GM23338 (cell line): ENCODE results near the gene PDF. TPM values are rescaled to one million over a fixed set of nuclear protein-coding genes. Genes with fewer than 3 reads are reported as not detected.

Experiments
- ATAC-seq: fragments of 200-7000 bp; cut with Tn5 transposase; 3 replicates; pipeline ENCODE4 v1.9.1; 2020
- DNase-seq: peaks from one replicate; pipeline ENCODE4 v3.0.0-alpha.2; 2015; ENCODE audit warnings: low spot score
- H2AFZ ChIP-seq: fragments of 200-600 bp; sonication (generic); 2 replicates; pipeline ENCODE4 v1.8.0; 2016; ENCODE audit warnings: antibody characterized with exemption, mild to moderate bottlenecking, moderate library complexity
- H3F3A ChIP-seq: fragments of 200-600 bp; sonication (generic); replicated peaks from 2 replicates; pipeline ENCODE4 v1.8.0; 2017; ENCODE audit warnings: antibody characterized with exemption, mixed run types, low read depth
- H3K27ac ChIP-seq: fragments of 200-600 bp; sonication (generic); 2 replicates; pipeline ENCODE4 v1.6.1; 2016; ENCODE audit warnings: low read depth
- H3K27me3 ChIP-seq: fragments of 200-600 bp; sonication (generic); 2 replicates; pipeline ENCODE4 v1.8.0; 2016; ENCODE audit warnings: mild to moderate bottlenecking, mixed run types, moderate library complexity; ENCODE audit not compliant: insufficient read depth
- H3K36me3 ChIP-seq: fragments of 200-600 bp; sonication (generic); 2 replicates; pipeline ENCODE4 v1.8.0; 2016; ENCODE audit warnings: mild to moderate bottlenecking; ENCODE audit not compliant: insufficient read depth
- H3K4me1 ChIP-seq: fragments of 200-600 bp; sonication (generic); 2 replicates; pipeline ENCODE4 v1.8.0; 2016; ENCODE audit warnings: mild to moderate bottlenecking, moderate library complexity; ENCODE audit not compliant: insufficient read depth
- H3K4me2 ChIP-seq: fragments of 200-600 bp; sonication (generic); 2 replicates; pipeline ENCODE4 v1.7.1; 2017; ENCODE audit warnings: mixed run types
- H3K4me3 ChIP-seq: fragments of 200-600 bp; sonication (generic); 2 replicates; pipeline ENCODE4 v1.6.1; 2016; ENCODE audit warnings: mixed run types
- H3K79me2 ChIP-seq: fragments of 200-600 bp; sonication (generic); replicated peaks from 2 replicates; pipeline ENCODE4 v1.8.0; 2017; ENCODE audit warnings: mild to moderate bottlenecking; ENCODE audit not compliant: insufficient read depth
- H3K9me2 ChIP-seq: fragments of 200-600 bp; sonication (generic); 2 replicates; pipeline ENCODE4 v1.8.0; 2017; ENCODE audit not compliant: insufficient read depth
- H4K20me1 ChIP-seq: fragments of 200-600 bp; sonication (generic); replicated peaks from 2 replicates; pipeline ENCODE4 v1.8.0; 2017; ENCODE audit warnings: mild to moderate bottlenecking; ENCODE audit not compliant: insufficient read depth
- H3K27ac Mint-ChIP-seq: 2 replicates; pipeline ENCODE4 v1.8.0; 2020; ENCODE audit warnings: inconsistent platforms, mild to moderate bottlenecking, moderate library complexity, mixed read lengths
- H3K27me3 Mint-ChIP-seq: 3 replicates; pipeline ENCODE4 v1.8.0; 2022; ENCODE audit warnings: low read depth, mild to moderate bottlenecking, moderate library complexity, mixed read lengths, inconsistent platforms; ENCODE audit not compliant: insufficient read depth, poor library complexity
- H3K36me3 Mint-ChIP-seq: 3 replicates; pipeline ENCODE4 v1.8.0; 2021; ENCODE audit warnings: low read depth, mild to moderate bottlenecking, inconsistent platforms, moderate library complexity, mixed read lengths
- H3K4me1 Mint-ChIP-seq: 3 replicates; pipeline ENCODE4 v1.8.0; 2020; ENCODE audit warnings: mild to moderate bottlenecking, inconsistent platforms, mixed read lengths
- H3K4me3 Mint-ChIP-seq: 3 replicates; pipeline ENCODE4 v1.8.0; 2021; ENCODE audit warnings: moderate library complexity, mild to moderate bottlenecking, inconsistent platforms, mixed read lengths
- H3K9me3 Mint-ChIP-seq: 3 replicates; pipeline ENCODE4 v1.8.0; 2020; ENCODE audit warnings: moderate library complexity, mild to moderate bottlenecking, inconsistent platforms, mixed read lengths
- CREB1 ChIP-seq: fragments of 250-450 bp; sonication (Bioruptor Pico); IDR thresholded peaks from 2 replicates; pipeline ENCODE4 v1.5.0; 2020; ENCODE audit warnings: low read depth, mild to moderate bottlenecking, moderate library complexity
- CTCF ChIP-seq, 2 experiments: fragments of 200-600 bp in 1 of 2; sonication (generic) in 1 of 2; conservative IDR thresholded peaks; 2 replicates each; pipeline versions ENCODE4 v1.5.1 to v1.6.1; 2016 to 2017; ENCODE audit warnings: antibody characterized with exemption in 2 of 2, low read depth in 2 of 2, mild to moderate bottlenecking in 2 of 2, moderate library complexity in 1 of 2
- ETS1 ChIP-seq: IDR thresholded peaks from 2 replicates; pipeline ENCODE4 v1.6.1; 2016; ENCODE audit warnings: antibody characterized with exemption
- EZH2phosphoT487 ChIP-seq: fragments of 200-600 bp; sonication (generic); IDR thresholded peaks from one replicate; pipeline ENCODE4 v1.8.1; 2018; ENCODE audit warnings: antibody characterized with exemption; ENCODE audit not compliant: unreplicated experiment
- JUNB ChIP-seq: IDR thresholded peaks from one replicate; pipeline ENCODE4 v1.6.1; 2016; ENCODE audit warnings: antibody characterized with exemption; ENCODE audit not compliant: unreplicated experiment
- NANOG ChIP-seq: IDR thresholded peaks from 2 replicates; pipeline ENCODE4 v1.6.1; 2016; ENCODE audit warnings: antibody characterized with exemption, borderline replicate concordance
- POLR2AphosphoS5 ChIP-seq: IDR thresholded peaks from 2 replicates; pipeline ENCODE4 v1.6.1; 2016; ENCODE audit warnings: antibody characterized with exemption, low read depth
- REST ChIP-seq: IDR thresholded peaks from one replicate; pipeline ENCODE4 v1.6.1; 2018; ENCODE audit warnings: antibody characterized with exemption; ENCODE audit not compliant: unreplicated experiment
- ZNF114 ChIP-seq: fragments of 250-450 bp; sonication (Bioruptor Pico); IDR thresholded peaks from 2 replicates; pipeline ENCODE4 v1.5.0; 2020; ENCODE audit warnings: mild to moderate bottlenecking, moderate library complexity
- ZNF331 ChIP-seq: fragments of 250-450 bp; sonication (Bioruptor Pico); IDR thresholded peaks from 2 replicates; pipeline ENCODE4 v1.5.0; 2020; ENCODE audit warnings: low read depth, mild to moderate bottlenecking, moderate library complexity
- polyA plus RNA-seq: library from polyadenylated mRNA; unstranded; fragments of >200 nt; fragmentation: Nextera tagmentation; extraction: Ambion mirVana; gene quantifications from 2 replicates; pipeline ENCODE4 v1.2.1, GENCODE V29; 2016
- total RNA-seq: library from RNA; depleted of rRNA; stranded (reverse); fragments of >200 nt; shearing (Covaris generic); gene quantifications from 2 replicates; pipeline ENCODE4 v1.2.3, GENCODE V29; 2014

The PDF gene
- total and polyA plus RNA-seq, 2 experiments from 2014 or later, result 18.8 to 43.4 TPM

- no peak for DNase-seq
These were observed 23.3 kb downstream of the PDF start for GRCh38 chr16:69307091-69307490.

GRCh38 chr16:69306031-69306430, 24.4 kb downstream of the PDF start:
- Mint-ChIP-seq H3K27ac (no peak overlapping the region), H3K4me3 (no peak overlapping the region), H3K36me3 (no peaks in the 10 kb centered on the region; the same call in 2 of the 3 replicates), H3K9me3 (no peaks in the 10 kb centered on the region), H3K27me3 (no peaks in the 10 kb centered on the region), H3K4me1 (no peaks in the 10 kb centered on the region; the same call in 2 of the 3 replicates)
- Histone ChIP-seq H3K4me3 (no peak overlapping the region), H3K27ac (no peak overlapping the region), H3K79me2 (no peaks in the 10 kb centered on the region), H3F3A (peaks cover 8% of the 10 kb centered on the region; the same call in 1 of the 2 replicates), H3K36me3 (no peaks in the 10 kb centered on the region), H3K27me3 (no peaks in the 10 kb centered on the region), H4K20me1 (no peaks in the 10 kb centered on the region), H3K9me2 (no peaks in the 10 kb centered on the region), H3K4me1 (peaks cover 4% of the 10 kb centered on the region; the same call in 1 of the 2 replicates), H3K4me2 (no peak overlapping the region), H2AFZ (no peak overlapping the region)
- ATAC-seq (no peak), DNase-seq (no peak)
- TF ChIP-seq NANOG (no peak), POLR2AphosphoS5 (no peak), CTCF (conservative IDR thresholded peaks at IDR 0.05; ENCODE audit: low read depth in 2 of 2) (no peak), ZNF331 (CRISPR knock-in tag) (no peak), ETS1 (no peak), JUNB (no peak)

More at GRCh38 chr16:69307091-69307490, 23.3 kb downstream of the PDF start:
- Mint-ChIP-seq H3K4me3 (no peak overlapping the region), H3K27me3 (peaks cover 2% of the 10 kb centered on the region), H3K36me3 (peaks cover 1% of the 10 kb centered on the region; the same call in 1 of the 3 replicates), H3K27ac (no peak overlapping the region), H3K4me1 (peaks cover 2% of the 10 kb centered on the region), H3K9me3 (no peaks in the 10 kb centered on the region)
- Histone ChIP-seq H3K4me3 (no peak overlapping the region), H3K79me2 (peaks cover 3% of the 10 kb centered on the region; the same call in 1 of the 2 replicates), H3K27me3 (no peaks in the 10 kb centered on the region), H3K9me2 (no peaks in the 10 kb centered on the region), H4K20me1 (0 out of 2 replicates have a peak, but pooled peaks cover under 1% of the 10 kb centered on the region), H3K4me1 (peaks cover 6% of the 10 kb centered on the region; the same call in 1 of the 2 replicates), H3K36me3 (no peaks in the 10 kb centered on the region), H3F3A (peaks cover 5% of the 10 kb centered on the region), H2AFZ (no peak overlapping the region), H3K27ac (no peak overlapping the region), H3K4me2 (no peak overlapping the region)
- no peak for TF ChIP-seq REST
- no peak for TF ChIP-seq NANOG
- no peak for TF ChIP-seq ETS1
- no peak for TF ChIP-seq ZNF114 (CRISPR knock-in tag)
- TF ChIP-seq EZH2phosphoT487, result no peak
- no peak for TF ChIP-seq CREB1
- ATAC-seq, result no peak
